K562 (cell line): Measurements from ENCODE around the gene KCTD11. TPM values are rescaled to one million over a fixed set of nuclear protein-coding genes. Genes with fewer than 3 reads are reported as not detected.

Experiments used
- BCL6 ChIP-seq: fragments of 250-450 bp; sonication (Bioruptor Pico); IDR thresholded peaks from 2 replicates; pipeline ENCODE4 v1.4.0; 2020
- FOXA3 ChIP-seq, 2 experiments: fragments of 450-650 bp in 1 of 2; sonication (generic) in 1 of 2; formaldehyde crosslinking; IDR thresholded peaks in 1 of 2; conservative IDR thresholded peaks in 1 of 2; 2 replicates each; pipeline versions ENCODE4 v1.4.0 to v1.8.0; 2020 to 2022; ENCODE audit warnings: mild to moderate bottlenecking in 2 of 2, missing genetic modification reagents in 1 of 2
- GTF2E2 ChIP-seq: fragments of 200-800 bp; sonication (Bioruptor generic); IDR thresholded peaks from 2 replicates; pipeline ENCODE4 v1.6.1; 2016; ENCODE audit warnings: missing genetic modification characterization, missing compliant biosample characterization
- KLF16 ChIP-seq: IDR thresholded peaks from 2 replicates; pipeline ENCODE4 v1.6.1; 2016; ENCODE audit warnings: antibody characterized with exemption
- L3MBTL2 ChIP-seq: fragments of 450-650 bp; IDR thresholded peaks from 2 replicates; pipeline ENCODE4 v1.6.1; 2016; ENCODE audit warnings: mild to moderate bottlenecking, moderate library complexity
- NR2C2 ChIP-seq, 2 experiments: fragments of 200-800 bp in 1 of 2; sonication (Bioruptor generic) in 1 of 2; sonication (generic) in 1 of 2; formaldehyde crosslinking in 1 of 2; IDR thresholded peaks; 2 replicates each; pipeline versions ENCODE4 v1.6.1 to v1.8.0; 2016 to 2022; ENCODE audit warnings: mild to moderate bottlenecking in 1 of 2, missing compliant biosample characterization in 1 of 2, missing genetic modification characterization in 1 of 2, missing genetic modification reagents in 1 of 2
- POLR2B ChIP-seq: fragments of 450-650 bp; IDR thresholded peaks from 2 replicates; pipeline ENCODE4 v1.6.1; 2018; ENCODE audit warnings: low read depth; ENCODE audit not compliant: partially characterized antibody
- SIN3B ChIP-seq: fragments of 450-650 bp; IDR thresholded peaks from 2 replicates; pipeline ENCODE4 v1.6.1; 2017; ENCODE audit warnings: low read depth, mild to moderate bottlenecking, moderate library complexity
- SP2 ChIP-seq: IDR thresholded peaks from 2 replicates; pipeline ENCODE4 v1.6.1; 2011; ENCODE audit warnings: mild to moderate bottlenecking, low read depth, low read length, moderate library complexity; ENCODE audit not compliant: poor library complexity, severe bottlenecking; ENCODE audit errors: extremely low read depth
- STAG1 ChIP-seq: sonication (generic); formaldehyde crosslinking; IDR thresholded peaks from 2 replicates; pipeline ENCODE4 v1.5.0; 2020; ENCODE audit warnings: missing genetic modification reagents, borderline replicate concordance
- SUPT5H ChIP-seq: fragments of 450-650 bp; IDR thresholded peaks from 2 replicates; pipeline ENCODE4 v1.6.1; 2016
- TAF9B ChIP-seq: fragments of 450-650 bp; IDR thresholded peaks from 2 replicates; pipeline ENCODE4 v1.6.1; 2018; ENCODE audit warnings: mild to moderate bottlenecking; ENCODE audit not compliant: partially characterized antibody
- TRIM28 ChIP-seq: fragments of 450-650 bp; IDR thresholded peaks from 2 replicates; pipeline ENCODE4 v1.6.1; 2017
- ZNF77 ChIP-seq: fragments of 250-450 bp; sonication (Bioruptor Pico); IDR thresholded peaks from 2 replicates; pipeline ENCODE4 v1.5.0; 2020
- ZSCAN32 ChIP-seq: fragments of 450-650 bp; formaldehyde crosslinking; IDR thresholded peaks from 2 replicates; pipeline ENCODE4 v1.4.0; 2020; ENCODE audit warnings: mild to moderate bottlenecking, moderate library complexity
- polyA plus RNA-seq, 8 experiments: library from polyadenylated mRNA; depleted of rRNA in 4 of 8; stranded (reverse) in 5 of 8; unstranded in 3 of 8; fragments of >200 nt; fragmentation: Nextera tagmentation in 2 of 8; fragmentation: Illumina TruSeq in 1 of 8; extraction: Ambion mirVana in 2 of 8; extraction: Trizol in 1 of 8; gene quantifications; 2 replicates each; pipeline versions ENCODE4 v1.2.1 to v1.2.3, GENCODE V29; 2011 to 2014; ENCODE audit warnings: inconsistent platforms in 1 of 8, missing spikeins in 1 of 8
- total RNA-seq, 7 experiments: library from RNA; depleted of rRNA in 6 of 7; stranded (reverse); fragments of >200 nt in 6 of 7; fragmentation: Illumina TruSeq in 2 of 7; extraction: Trizol in 2 of 7; gene quantifications; 2 replicates each; pipeline versions ENCODE4 v1.2.1 to v1.2.3, GENCODE V29; 2011 to 2021; ENCODE audit warnings: low replicate concordance in 1 of 7
- TF ChIP-seq, protein P1 (sequence below): fragments of 250-450 bp; sonication (Bioruptor Pico); IDR thresholded peaks from 2 replicates; pipeline ENCODE4 v1.5.0; 2021; ENCODE audit warnings: mild to moderate bottlenecking, moderate library complexity
- TF ChIP-seq, protein P2 (sequence below): sonication (generic); formaldehyde crosslinking; IDR thresholded peaks from 2 replicates; pipeline ENCODE4 v1.9.0; 2022; ENCODE audit warnings: mild to moderate bottlenecking, missing genetic modification reagents
- TF ChIP-seq, protein P3 (sequence below), 3 experiments: fragments of 200-800 bp in 1 of 3; fragments of 250-450 bp in 1 of 3; fragments of 450-650 bp in 1 of 3; sonication (Bioruptor Pico) in 1 of 3; sonication (Bioruptor generic) in 1 of 3; formaldehyde crosslinking in 1 of 3; IDR thresholded peaks; 2 replicates each; pipeline versions ENCODE4 v1.6.1 to v1.8.0; 2016 to 2022; ENCODE audit warnings: mild to moderate bottlenecking in 2 of 3, missing genetic modification characterization in 2 of 3, missing compliant biosample characterization in 1 of 3, moderate library complexity in 1 of 3
- TF ChIP-seq, protein P4 (sequence below): fragments of 450-650 bp; formaldehyde crosslinking; IDR thresholded peaks from 2 replicates; pipeline ENCODE4 v1.4.0; 2020; ENCODE audit warnings: mild to moderate bottlenecking, moderate library complexity

Gene KCTD11
- total and polyA plus RNA-seq, 9 of the 15 experiments (the other 6 are each of a cell fraction or from before 2014, with no cell fraction given): 0.01 to 3.2 (median 2.5) TPM; not detected in 1

DNA sequence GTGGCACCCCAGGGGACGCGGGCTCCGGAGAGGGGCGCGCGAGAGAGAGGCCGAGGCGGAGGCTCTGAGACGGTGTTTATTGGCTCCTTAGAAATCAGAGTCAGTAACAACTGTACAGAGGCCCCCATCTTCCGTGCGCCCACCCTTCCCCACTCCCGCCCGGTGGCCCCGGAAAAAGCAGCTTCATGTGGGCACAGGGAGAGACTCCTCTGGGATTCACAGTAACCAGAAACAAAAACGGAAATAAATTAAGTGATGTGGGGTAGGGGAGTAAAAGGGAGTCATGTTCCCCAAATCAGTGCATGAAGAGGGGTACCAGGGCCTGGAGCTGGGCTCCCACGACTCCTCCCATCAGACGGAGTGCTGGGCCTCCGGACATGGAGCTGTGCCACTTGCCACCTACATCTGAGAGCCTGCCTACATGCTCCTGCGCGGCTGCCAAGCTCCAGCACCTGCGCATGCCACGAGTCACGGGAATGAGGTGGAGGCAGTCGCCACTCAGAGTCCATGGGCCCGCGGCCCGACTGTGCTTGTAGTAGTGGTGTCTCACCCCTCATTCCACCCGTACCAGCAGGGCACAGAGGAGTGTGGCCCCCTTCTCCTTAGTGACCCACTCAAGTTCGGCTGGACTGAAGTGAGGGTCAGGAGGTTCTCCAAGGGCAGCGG, 36.3 kb upstream of the KCTD11 start (continued):
- TF ChIP-seq, protein P1, sequence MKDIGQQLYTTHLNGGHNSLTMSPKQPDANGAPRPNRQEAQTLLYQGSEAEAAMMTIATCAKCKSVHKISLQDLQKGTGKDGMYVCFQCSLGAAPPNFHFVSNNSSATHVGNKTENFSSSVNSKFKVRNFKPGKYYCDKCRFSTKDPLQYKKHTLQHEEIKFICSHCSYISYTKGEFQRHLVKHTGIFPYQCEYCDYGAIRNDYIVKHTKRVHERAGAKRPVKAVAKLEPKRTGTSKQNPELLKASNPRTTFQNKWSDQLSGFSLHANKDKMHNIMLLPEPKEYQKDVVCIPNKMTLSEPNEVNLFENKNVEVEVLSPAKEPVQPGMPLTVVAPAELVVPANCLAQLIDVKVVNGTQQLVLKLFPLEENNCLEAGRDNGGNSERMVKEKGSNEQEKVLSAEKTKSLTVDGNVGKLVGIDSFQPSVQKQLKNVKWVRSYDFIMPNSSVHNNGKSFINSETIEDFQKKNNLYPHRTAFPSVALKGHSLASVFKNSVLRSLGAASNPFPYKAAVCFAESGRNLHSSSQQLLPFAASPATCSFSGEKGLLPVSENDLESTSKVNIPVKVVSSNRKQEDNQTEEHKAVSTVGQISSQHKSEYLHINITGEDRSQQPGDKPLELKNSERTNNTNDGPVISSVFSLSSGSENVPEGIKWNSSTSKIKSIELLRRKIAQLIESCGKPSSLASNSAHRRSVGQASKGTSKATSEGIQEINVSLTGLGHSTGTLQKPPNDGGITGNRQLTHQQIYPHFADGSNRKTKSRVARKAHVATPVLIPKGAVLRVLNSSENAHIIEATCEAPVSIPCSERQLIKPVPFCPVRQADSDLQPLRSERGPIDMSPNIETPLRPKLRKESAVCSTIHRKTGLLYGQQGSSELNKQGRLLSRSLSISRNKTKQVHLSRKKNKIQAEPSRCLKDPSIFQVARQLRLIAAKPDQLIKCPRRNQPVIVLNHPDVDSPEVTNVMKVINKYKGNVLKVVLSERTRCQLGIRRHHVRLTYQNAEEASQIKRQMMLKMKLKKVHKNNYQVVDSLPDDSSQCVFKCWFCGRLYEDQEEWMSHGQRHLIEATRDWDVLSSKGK (CRISPR knock-in tag): no peak
- TF ChIP-seq NR2C2 (CRISPR knock-in tag; IDR thresholded peaks at IDR 0.05) (no peak), NR2C2 (tag; IDR thresholded peaks at IDR 0.05) (peak; percentile 87), L3MBTL2 (0 out of 2 replicates have a peak, but pooled peaks have one; percentile 3), GTF2E2 (no peak), BCL6 (CRISPR knock-in tag) (no peak), TAF9B (no peak), ZSCAN32 (CRISPR knock-in tag) (no peak), POLR2B (peak; percentile 11), SP2 (no peak), SUPT5H (0 out of 2 replicates have a peak, but pooled peaks have one; percentile 4), KLF16 (0 out of 2 replicates have a peak, but pooled peaks have one; percentile 1), TRIM28 (no peak), SIN3B (no peak), ZNF77 (no peak), STAG1 (no peak), FOXA3 (CRISPR knock-in tag; conservative IDR thresholded peaks at IDR 0.05 in 1 of 2, IDR thresholded peaks at IDR 0.05 in 1 of 2) (no peak)
- TF ChIP-seq, protein P2, sequence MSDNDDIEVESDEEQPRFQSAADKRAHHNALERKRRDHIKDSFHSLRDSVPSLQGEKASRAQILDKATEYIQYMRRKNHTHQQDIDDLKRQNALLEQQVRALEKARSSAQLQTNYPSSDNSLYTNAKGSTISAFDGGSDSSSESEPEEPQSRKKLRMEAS (CRISPR knock-in tag): peak; percentile 2; the same call in 1 of the 2 replicates
- TF ChIP-seq, protein P3, sequence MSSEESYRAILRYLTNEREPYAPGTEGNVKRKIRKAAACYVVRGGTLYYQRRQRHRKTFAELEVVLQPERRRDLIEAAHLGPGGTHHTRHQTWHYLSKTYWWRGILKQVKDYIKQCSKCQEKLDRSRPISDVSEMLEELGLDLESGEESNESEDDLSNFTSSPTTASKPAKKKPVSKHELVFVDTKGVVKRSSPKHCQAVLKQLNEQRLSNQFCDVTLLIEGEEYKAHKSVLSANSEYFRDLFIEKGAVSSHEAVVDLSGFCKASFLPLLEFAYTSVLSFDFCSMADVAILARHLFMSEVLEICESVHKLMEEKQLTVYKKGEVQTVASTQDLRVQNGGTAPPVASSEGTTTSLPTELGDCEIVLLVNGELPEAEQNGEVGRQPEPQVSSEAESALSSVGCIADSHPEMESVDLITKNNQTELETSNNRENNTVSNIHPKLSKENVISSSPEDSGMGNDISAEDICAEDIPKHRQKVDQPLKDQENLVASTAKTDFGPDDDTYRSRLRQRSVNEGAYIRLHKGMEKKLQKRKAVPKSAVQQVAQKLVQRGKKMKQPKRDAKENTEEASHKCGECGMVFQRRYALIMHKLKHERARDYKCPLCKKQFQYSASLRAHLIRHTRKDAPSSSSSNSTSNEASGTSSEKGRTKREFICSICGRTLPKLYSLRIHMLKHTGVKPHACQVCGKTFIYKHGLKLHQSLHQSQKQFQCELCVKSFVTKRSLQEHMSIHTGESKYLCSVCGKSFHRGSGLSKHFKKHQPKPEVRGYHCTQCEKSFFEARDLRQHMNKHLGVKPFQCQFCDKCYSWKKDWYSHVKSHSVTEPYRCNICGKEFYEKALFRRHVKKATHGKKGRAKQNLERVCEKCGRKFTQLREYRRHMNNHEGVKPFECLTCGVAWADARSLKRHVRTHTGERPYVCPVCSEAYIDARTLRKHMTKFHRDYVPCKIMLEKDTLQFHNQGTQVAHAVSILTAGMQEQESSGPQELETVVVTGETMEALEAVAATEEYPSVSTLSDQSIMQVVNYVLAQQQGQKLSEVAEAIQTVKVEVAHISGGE (CRISPR knock-in tag; IDR thresholded peaks at IDR 0.05): no peak; a peak in 2 of 6 replicates
- TF ChIP-seq, protein P4, sequence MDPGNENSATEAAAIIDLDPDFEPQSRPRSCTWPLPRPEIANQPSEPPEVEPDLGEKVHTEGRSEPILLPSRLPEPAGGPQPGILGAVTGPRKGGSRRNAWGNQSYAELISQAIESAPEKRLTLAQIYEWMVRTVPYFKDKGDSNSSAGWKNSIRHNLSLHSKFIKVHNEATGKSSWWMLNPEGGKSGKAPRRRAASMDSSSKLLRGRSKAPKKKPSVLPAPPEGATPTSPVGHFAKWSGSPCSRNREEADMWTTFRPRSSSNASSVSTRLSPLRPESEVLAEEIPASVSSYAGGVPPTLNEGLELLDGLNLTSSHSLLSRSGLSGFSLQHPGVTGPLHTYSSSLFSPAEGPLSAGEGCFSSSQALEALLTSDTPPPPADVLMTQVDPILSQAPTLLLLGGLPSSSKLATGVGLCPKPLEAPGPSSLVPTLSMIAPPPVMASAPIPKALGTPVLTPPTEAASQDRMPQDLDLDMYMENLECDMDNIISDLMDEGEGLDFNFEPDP: no peak
